K562 (cell line): ENCODE measurements around the gene GBP7. TPM values are rescaled to one million over a fixed set of nuclear protein-coding genes. Genes with fewer than 3 reads are reported as not detected.

Experiments
- ATF2 ChIP-seq: sonication (generic); formaldehyde crosslinking; IDR thresholded peaks from 2 replicates; pipeline ENCODE4 v1.8.1; 2022; ENCODE audit warnings: missing genetic modification reagents
- GATAD2A ChIP-seq: fragments of 450-650 bp; IDR thresholded peaks from 2 replicates; pipeline ENCODE4 v1.6.1; 2017
- HNRNPLL ChIP-seq: fragments of 200-400 bp; formaldehyde crosslinking; IDR thresholded peaks from 2 replicates; pipeline ENCODE4 v1.6.1; 2017; ENCODE audit warnings: low read length, low read depth, mild to moderate bottlenecking; ENCODE audit not compliant: poor library complexity, severe bottlenecking
- NFXL1 ChIP-seq: fragments of 450-650 bp; formaldehyde crosslinking; IDR thresholded peaks from 2 replicates; pipeline ENCODE4 v1.4.0; 2021; ENCODE audit warnings: mild to moderate bottlenecking
- SIRT6 ChIP-seq: IDR thresholded peaks from one replicate; pipeline ENCODE4 v1.6.1; 2012; ENCODE audit warnings: low read depth, mild to moderate bottlenecking, control low read depth, inconsistent platforms, low read length, moderate library complexity
- TEAD1 ChIP-seq, 2 experiments: fragments of 450-650 bp in 1 of 2; sonication (generic) in 1 of 2; formaldehyde crosslinking; IDR thresholded peaks; 2 replicates each; pipeline versions ENCODE4 v1.4.0 to v1.8.0; 2020 to 2022; ENCODE audit warnings: mild to moderate bottlenecking in 2 of 2, missing genetic modification reagents in 1 of 2
- TFAP4 ChIP-seq: sonication (generic); formaldehyde crosslinking; IDR thresholded peaks from 2 replicates; pipeline ENCODE4 v1.8.0; 2022; ENCODE audit warnings: missing genetic modification reagents, mild to moderate bottlenecking, moderate library complexity, borderline replicate concordance
- TSC22D4 ChIP-seq: fragments of 450-650 bp; IDR thresholded peaks from 2 replicates; pipeline ENCODE4 v1.6.1; 2016; ENCODE audit warnings: missing genetic modification characterization, missing biosample characterization, control low read depth
- ZC3H11A ChIP-seq: IDR thresholded peaks from 2 replicates; pipeline ENCODE4 v1.6.1; 2012; ENCODE audit warnings: low read depth, low read length, improper control_type of control experiment
- ZNF143 ChIP-seq: sonication (generic); formaldehyde crosslinking; IDR thresholded peaks from 2 replicates; pipeline ENCODE4 v1.9.0; 2022; ENCODE audit warnings: mild to moderate bottlenecking, missing genetic modification reagents
- ZNF197 ChIP-seq: fragments of 200-800 bp; sonication (Bioruptor generic); IDR thresholded peaks from 2 replicates; pipeline ENCODE4 v1.6.1; 2016; ENCODE audit warnings: low read depth, missing genetic modification characterization, missing compliant biosample characterization
- ZNF318 ChIP-seq, 2 experiments: fragments of 450-650 bp; IDR thresholded peaks; 2 replicates each; pipeline ENCODE4 v1.6.1; 2016; ENCODE audit warnings: mild to moderate bottlenecking in 2 of 2, borderline replicate concordance in 1 of 2, low read depth in 1 of 2, moderate library complexity in 1 of 2
- ZNF384 ChIP-seq: IDR thresholded peaks from 2 replicates; pipeline ENCODE4 v1.6.1; 2012; ENCODE audit warnings: low read depth, low read length, improper control_type of control experiment
- ZNF584 ChIP-seq: fragments of 200-800 bp; sonication (Bioruptor generic); IDR thresholded peaks from 2 replicates; pipeline ENCODE4 v1.6.1; 2016; ENCODE audit warnings: low read depth, mild to moderate bottlenecking, missing genetic modification characterization, missing compliant biosample characterization
- ZNF644 ChIP-seq: fragments of 200-800 bp; sonication (Bioruptor generic); IDR thresholded peaks from 2 replicates; pipeline ENCODE4 v1.6.1; 2016; ENCODE audit warnings: low read depth, missing genetic modification characterization, missing compliant biosample characterization
- polyA plus RNA-seq, 8 experiments: library from polyadenylated mRNA; depleted of rRNA in 4 of 8; stranded (reverse) in 5 of 8; unstranded in 3 of 8; fragments of >200 nt; fragmentation: Nextera tagmentation in 2 of 8; fragmentation: Illumina TruSeq in 1 of 8; extraction: Ambion mirVana in 2 of 8; extraction: Trizol in 1 of 8; gene quantifications; 2 replicates each; pipeline versions ENCODE4 v1.2.1 to v1.2.3, GENCODE V29; 2011 to 2014; ENCODE audit warnings: inconsistent platforms in 1 of 8, missing spikeins in 1 of 8
- total RNA-seq, 7 experiments: library from RNA; depleted of rRNA in 6 of 7; stranded (reverse); fragments of >200 nt in 6 of 7; fragmentation: Illumina TruSeq in 2 of 7; extraction: Trizol in 2 of 7; gene quantifications; 2 replicates each; pipeline versions ENCODE4 v1.2.1 to v1.2.3, GENCODE V29; 2011 to 2021; ENCODE audit warnings: low replicate concordance in 1 of 7

GBP7 gene
- total and polyA plus RNA-seq, 9 of the 15 experiments (the other 6 are each of a cell fraction or from before 2014, with no cell fraction given): 0.03 TPM; not detected in 8

GRCh38 chr1:89170170-89171066 is 5.4 kb downstream of the GBP7 start (continued):
- TF ChIP-seq ATF2 (no peak), TSC22D4 (tag) (no peak), ZNF318 (IDR thresholded peaks at IDR 0.05; ENCODE audit: borderline replicate concordance in 1 of 2, low read depth in 1 of 2) (no peak), HNRNPLL (no peak), SIRT6 (no peak), ZNF384 (no peak), NFXL1 (CRISPR knock-in tag) (peak; percentile 96), ZNF197 (CRISPR knock-in tag) (0 out of 2 replicates have a peak, but pooled peaks have one; percentile 60), ZNF644 (peak; percentile 82; the same call in 1 of the 2 replicates), ZNF584 (CRISPR knock-in tag) (peak; percentile 98), TEAD1 (CRISPR knock-in tag; IDR thresholded peaks at IDR 0.05) (no peak; a peak in 1 of 4 replicates), GATAD2A (no peak), ZC3H11A (no peak), ZNF143 (no peak), TFAP4 (no peak)
